ENCODE measurements around the gene IL4.

GRCh38 chr5:132695956-132696355 is 22.2 kb downstream of the IL4 start:
- TF ChIP-seq CTCF (optimal IDR thresholded peaks at IDR 0.05 in 1 of 3, IDR thresholded peaks at IDR 0.05 in 1 of 3, conservative IDR thresholded peaks at IDR 0.05 in 1 of 3; ENCODE audit: extremely low read depth in 1 of 3, insufficient read depth in 2 of 3, low read length in 3 of 3) (no peak), EZH2 (IDR thresholded peaks at IDR 0.05; ENCODE audit: low read length) (no peak)

Data from keratinocyte (primary cell).